ENCODE data around the gene FNTB. TPM values are rescaled to one million over a fixed set of nuclear protein-coding genes. Genes with fewer than 3 reads are reported as not detected.

The FNTB gene
- total and polyA plus RNA-seq, 2 experiments from 2014 or later, result 8.6 to 12.5 TPM

- no peak for TF ChIP-seq REST (IDR thresholded peaks at IDR 0.05; ENCODE audit: unreplicated experiment)
These were observed 41.1 kb upstream of the FNTB start (continued) for GRCh38 chr14:64945431-64946178.

GRCh38 chr14:64946310-64947045, 40.2 kb upstream of the FNTB start:
- H2AFZ ChIP-seq, result no peak overlapping the region
- H3F3A ChIP-seq (replicated peaks; ENCODE audit: low read depth), result no peaks in the 10 kb centered on the region
- H3K27ac Mint-ChIP-seq, result no peak overlapping the region
- ATAC-seq (no peak), DNase-seq (ENCODE audit: low spot score) (no peak)
- no peaks in the 10 kb centered on the region for H3K27me3 ChIP-seq (ENCODE audit: insufficient read depth)
- no peaks in the 10 kb centered on the region for H3K79me2 ChIP-seq (replicated peaks; ENCODE audit: insufficient read depth)
- no peak overlapping the region for H3K27ac ChIP-seq (ENCODE audit: low read depth)
- no peaks in the 10 kb centered on the region for H3K9me3 Mint-ChIP-seq
- H3K4me1 Mint-ChIP-seq, result peaks cover 25% of the 10 kb centered on the region
- peaks cover 24% of the 10 kb centered on the region for H3K36me3 Mint-ChIP-seq (ENCODE audit: low read depth)
- H3K9me2 ChIP-seq (ENCODE audit: insufficient read depth), result no peaks in the 10 kb centered on the region
- H3K4me1 ChIP-seq (ENCODE audit: insufficient read depth), result peaks cover 21% of the 10 kb centered on the region
- H3K36me3 ChIP-seq (ENCODE audit: insufficient read depth), result peaks cover 5% of the 10 kb centered on the region; the same call in 1 of the 2 replicates
- no peak for TF ChIP-seq CREB1 (CRISPR knock-in tag; IDR thresholded peaks at IDR 0.05; ENCODE audit: low read depth)
- no peak for TF ChIP-seq NANOG (IDR thresholded peaks at IDR 0.05; ENCODE audit: borderline replicate concordance)
- TF ChIP-seq ZNF331 (CRISPR knock-in tag; IDR thresholded peaks at IDR 0.05; ENCODE audit: low read depth), result no peak
- no peak for TF ChIP-seq CTCF (conservative IDR thresholded peaks at IDR 0.05; ENCODE audit: low read depth in 2 of 2)
- TF ChIP-seq REST (IDR thresholded peaks at IDR 0.05; ENCODE audit: unreplicated experiment), result no peak
- no peak for TF ChIP-seq ZNF114 (CRISPR knock-in tag; IDR thresholded peaks at IDR 0.05)
- TF ChIP-seq EZH2 (IDR thresholded peaks at IDR 0.05; ENCODE audit: low read depth, unreplicated experiment), result no peak
- TF ChIP-seq POLR2AphosphoS5 (IDR thresholded peaks at IDR 0.05; ENCODE audit: low read depth), result no peak
- TF ChIP-seq ETS1 (IDR thresholded peaks at IDR 0.05), result no peak
- TF ChIP-seq STAT1 (IDR thresholded peaks at IDR 0.05; ENCODE audit: unreplicated experiment), result no peak
- no peak for TF ChIP-seq JUNB (IDR thresholded peaks at IDR 0.05; ENCODE audit: unreplicated experiment)
- H3K4me2 ChIP-seq, result no peak overlapping the region
- H4K20me1 ChIP-seq (replicated peaks; ENCODE audit: insufficient read depth), result no peaks in the 10 kb centered on the region
- H3K27me3 Mint-ChIP-seq (ENCODE audit: insufficient read depth, low read depth, poor library complexity), result peaks cover 2% of the 10 kb centered on the region
- H3K4me3 Mint-ChIP-seq, result no peak overlapping the region
- H3K4me3 ChIP-seq, result no peak overlapping the region

All from GM23338 (cell line).